Putamen (tissue), 1 donor: ENCODE results near the gene ABHD6.
"Not testable (repeated sequence)": the region's sequence is repeated elsewhere in the genome, so short reads cannot be mapped to it uniquely, and the experiment has no call there.

ENCODE experiments used
- DNase-seq: peaks from one replicate; pipeline ENCODE4 v3.0.0-alpha.2; 2016; ENCODE audit warnings: low spot score

ABHD6 gene

DNA sequence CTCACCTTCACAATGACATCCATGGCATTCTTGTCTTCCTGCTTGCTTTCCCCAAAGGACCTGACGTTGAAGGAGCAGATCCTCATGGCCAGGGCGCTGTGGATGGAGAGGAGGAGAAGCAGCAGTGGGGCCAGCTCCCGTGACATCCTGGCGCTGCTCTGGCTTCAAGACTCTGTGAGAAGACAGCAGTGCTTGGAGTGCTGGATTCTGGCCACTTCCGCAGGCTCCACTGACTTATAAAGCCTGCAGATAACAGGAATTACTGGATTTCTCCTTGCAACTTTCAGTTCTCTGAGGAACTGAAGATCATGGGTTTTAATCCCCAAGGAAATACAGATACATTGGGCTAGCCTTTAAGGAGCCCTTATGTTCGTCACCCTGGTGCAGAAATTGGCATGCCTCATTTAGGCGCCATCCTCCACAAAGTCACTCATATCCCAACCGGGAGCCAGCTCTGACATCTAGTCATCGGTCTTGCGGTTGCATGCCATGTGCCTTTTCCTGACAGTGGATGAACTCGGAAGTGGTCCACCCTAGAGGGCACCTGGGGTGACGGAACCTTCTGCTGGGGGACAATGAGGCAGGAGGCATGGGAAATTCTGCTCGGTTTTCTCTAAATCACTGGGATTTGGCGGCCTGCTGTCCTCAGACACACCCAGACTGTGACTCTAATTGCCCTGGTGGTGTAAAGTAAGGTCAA, 26.7 kb upstream of the ABHD6 start, which contains the start of gene DNASE1L3:
TSS of gene DNASE1L3 (minus strand) at position 212 of the 700 bp plus-strand sequence. CDS start at position 146, 66 bp downstream.
- no peak for DNase-seq

DNA sequence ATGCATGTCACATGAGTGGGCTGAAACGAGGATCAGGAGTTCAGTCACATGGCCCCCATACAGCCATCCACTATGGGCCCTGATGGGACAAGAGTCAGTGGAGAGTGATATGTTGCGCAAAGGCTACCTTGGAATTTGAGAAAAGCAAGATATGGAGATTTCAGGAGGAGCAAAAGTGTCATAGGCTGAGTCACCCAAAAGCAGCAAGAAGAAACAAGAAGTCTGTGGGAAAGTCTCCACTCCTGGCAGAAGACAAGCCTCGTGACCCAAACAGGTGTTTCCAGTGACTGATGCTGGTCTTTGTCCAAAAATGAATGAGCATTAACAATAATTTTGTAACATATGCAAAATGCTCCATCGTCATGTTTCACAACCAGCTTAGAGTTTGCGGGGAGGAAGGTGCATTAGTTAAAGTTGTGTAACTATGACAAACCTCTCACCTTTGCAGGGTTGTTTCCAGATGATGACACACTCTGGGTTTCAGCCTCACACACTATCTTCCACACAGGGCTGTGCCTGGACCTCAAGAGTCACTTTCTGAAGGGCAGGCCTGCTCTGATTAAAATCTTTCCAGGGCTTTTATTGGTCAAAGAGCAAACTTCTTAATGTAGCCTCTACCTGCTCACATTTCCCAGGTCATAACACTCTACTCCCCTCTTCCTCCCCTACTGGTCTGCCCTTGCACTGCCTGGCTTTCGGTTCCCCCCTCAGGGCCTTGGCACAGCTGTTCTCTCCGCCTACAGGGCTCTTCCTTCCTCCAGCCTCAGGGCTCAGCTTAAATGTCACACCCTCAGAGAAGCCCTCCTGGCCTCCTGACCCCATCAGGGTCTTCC, 22.9 kb upstream of the ABHD6 start:
- no peak for DNase-seq

DNA sequence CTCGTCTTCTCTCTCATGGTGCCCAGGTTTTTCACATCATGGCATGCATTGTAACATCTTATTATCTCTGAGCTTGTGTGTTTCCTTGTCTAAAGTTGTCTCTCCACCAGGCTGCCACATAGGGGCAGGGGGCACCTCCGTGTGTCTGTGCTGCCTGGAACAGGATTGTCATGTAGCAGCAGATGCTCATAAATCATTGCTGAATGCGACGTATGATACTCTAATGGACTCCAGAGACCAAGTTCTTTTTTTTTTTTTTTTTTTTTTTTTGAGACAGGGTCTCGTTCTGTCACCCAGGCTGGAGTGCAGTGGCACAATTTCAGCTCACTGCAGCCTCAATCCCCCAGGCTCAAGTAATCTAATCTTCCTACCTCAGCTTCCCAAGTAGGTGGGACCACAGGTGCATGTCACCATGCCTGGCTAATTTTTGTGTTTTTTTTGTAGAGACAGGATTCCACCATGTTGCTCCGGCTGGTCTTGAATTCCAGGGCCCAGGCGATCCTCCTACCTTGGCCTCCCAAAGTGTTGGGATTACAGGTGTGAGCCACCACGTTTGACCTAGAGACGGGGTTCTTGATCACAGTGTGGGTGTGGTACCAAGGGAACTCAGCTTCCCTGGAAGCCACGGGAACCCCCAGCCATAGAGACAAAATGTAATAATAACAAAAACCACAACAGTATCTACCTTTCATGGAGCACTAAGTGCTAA, 22.1 kb upstream of the ABHD6 start:
- no peak for DNase-seq

DNA sequence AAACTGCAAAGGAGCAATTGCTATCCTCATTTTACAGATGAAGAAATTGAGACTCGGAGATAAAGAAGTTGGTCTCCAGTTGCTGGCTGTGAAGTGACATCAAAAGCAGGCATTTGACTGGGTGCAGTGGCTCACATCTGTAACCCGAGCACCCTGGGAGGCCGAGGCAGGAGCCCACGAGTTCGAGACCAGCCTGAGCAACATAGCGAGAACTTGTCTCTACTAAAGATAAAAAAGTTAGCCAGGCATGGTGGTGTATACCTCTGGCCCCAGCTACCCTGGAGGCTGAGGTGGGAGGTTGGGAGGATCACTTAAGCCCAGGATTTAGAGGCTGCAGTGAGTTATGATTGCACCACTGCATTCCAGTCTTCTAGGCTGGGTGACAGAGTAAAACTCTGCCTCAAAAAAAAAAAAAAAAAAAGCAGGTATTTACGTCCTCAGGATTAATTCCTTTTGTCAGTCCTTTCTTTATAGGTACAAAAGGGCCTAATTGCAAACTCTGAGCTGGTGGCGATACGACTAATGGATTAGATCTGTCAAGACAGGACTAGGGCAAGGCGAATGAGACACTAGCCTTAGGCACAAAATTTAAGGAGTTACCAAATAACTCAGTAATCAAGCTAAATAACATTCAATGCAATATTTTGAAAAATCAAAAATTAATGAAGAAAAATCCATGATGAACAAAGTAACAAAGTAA, 20.9 kb upstream of the ABHD6 start:
- no peak for DNase-seq

DNA sequence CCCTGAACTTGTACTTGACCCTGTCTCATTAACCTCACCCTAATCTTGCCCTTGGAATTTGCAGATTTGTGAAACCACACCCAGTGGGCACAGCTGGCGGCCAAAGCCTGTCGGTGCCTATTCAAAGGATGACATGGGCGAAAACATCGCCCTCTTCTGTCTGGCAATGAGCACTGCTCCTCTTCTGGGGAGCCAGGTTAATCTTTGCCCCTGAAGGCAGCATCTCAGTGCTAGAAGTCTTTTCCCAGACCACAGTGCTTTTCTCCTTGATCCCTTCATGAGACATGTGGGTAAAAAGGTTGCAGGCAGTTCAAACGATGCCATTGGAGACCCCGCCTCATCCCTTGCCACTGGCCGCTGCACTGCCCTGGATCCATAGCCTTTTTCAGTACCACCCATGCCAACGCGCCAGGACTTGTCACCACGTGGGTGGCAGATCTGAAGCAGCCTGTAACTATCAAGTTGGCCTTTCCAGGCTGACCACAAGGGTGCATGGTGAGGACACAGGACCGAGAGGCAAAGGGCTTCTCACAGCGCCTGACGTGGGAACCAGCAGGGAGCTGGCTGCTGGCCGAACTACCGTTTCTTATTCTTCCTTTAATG, 20.3 kb upstream of the ABHD6 start:
- DNase-seq, result peak; percentile 73

DNA sequence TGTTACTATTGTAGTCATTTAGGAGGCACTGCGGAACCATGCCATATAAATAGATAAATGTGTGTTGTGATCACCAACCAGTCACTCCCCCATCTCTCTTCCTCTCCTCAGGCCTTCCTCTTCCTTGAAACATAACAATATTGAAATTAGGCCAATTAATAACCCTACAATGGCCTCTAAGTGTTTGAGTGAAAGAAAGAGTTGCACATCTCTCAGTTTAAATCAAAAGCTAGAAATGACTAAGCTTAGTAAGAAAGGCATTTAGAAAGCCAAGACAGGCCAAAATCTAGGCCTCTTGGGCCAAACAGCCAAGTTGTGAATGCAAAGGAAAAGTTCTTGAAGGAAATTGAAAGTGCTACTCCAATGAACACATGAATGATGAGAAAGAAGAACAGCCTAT, 18.7 kb upstream of the ABHD6 start:
- DNase-seq, result no peak

DNA sequence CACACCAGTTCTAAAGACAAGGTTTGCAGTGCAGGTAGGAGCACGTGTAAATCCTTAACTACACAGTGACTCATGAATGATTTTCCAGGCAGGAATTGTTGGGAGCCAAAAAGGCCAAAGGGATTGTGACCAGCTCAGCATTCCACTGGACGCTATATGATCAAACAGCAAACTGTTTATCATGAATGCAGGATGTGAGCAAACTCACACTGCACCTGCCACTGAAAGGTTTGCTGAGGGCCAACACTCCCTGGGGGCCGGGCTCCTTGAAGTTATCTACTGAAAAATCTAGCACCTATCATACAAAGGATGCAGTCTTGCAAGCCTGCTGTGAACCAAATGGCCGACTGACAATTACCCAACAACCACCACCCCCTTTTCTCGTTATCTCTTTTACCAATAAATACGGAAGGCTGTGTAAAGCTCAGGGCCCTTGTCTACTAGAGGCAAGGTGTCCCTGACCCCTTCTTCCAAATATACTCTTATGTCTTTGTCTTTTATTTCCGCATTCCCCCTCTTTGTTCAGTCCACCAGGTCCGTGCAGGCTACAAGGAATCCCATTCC, 15.3 kb upstream of the ABHD6 start:
- DNase-seq, result no peak

DNA sequence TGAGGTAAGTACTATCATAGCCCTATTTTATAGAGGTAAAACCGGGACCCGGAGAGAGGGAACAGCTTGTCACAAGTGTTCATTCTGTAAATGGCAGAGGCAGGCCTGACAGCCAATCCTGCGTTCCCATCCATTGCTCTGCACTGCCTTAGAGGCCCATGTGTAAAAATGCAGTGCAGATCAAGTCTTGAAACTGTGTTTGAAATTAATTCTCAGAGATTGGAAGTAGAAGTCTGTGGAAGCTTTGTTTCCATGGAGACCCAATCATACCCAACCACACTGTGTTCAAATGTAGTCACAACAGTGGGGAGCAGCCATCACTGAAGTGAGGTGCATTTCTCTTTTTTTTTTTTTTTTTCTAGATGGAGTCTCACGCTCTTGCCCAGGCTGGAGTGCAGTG, 13.7 kb upstream of the ABHD6 start:
- DNase-seq, result peak; percentile 54

DNA sequence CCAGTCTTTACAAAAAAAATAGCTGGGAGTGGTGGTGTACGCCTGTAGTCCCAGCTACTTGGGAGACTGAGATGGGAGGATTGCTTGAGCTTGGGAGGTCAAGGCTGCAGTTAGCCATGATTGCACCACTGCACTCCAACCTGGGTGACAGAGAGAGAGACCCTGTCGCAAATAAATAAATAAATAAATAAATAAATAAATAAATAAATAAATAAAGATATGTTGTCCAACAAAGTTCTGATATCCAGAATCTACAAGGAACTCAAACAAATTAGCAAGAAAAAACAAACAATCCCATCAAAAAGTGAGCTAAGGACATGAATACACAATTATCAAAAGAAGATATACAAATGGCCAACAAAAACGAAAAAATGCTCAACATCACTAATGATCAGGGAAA, 9.7 kb upstream of the ABHD6 start:
- not testable (repeated sequence) for DNase-seq

DNA sequence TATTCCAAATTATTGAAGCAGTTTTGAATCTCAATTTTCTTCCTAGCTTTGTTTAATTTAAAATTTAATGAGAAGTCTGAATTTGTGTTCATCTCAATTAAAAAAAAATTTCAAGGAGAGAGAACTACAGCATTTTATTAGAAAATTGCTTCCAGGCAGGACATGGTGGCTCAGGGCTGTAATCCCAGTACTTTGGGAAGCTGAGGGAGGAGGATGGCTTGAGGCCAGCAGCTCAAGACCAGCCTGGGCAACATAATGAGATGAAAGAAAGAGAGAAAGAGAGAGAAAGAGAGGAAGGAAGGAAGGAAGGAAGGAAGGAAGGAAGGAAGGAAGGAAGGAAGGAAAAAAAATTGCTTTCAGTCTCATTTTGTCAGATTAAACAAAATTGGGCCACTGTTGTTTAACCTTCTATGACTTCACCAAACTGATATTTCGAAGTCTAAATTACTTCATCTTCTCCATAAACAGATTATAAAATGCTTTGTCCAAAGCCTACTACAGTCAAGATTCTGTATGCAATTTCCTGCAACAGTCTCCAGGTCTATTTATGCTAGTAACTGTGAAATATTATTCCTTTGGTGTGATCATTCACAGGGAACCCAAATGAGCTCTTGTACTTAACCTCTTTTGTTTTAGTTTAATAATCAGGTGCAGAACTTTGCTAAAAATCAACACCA, 6.6 kb upstream of the ABHD6 start:
- no peak for DNase-seq

DNA sequence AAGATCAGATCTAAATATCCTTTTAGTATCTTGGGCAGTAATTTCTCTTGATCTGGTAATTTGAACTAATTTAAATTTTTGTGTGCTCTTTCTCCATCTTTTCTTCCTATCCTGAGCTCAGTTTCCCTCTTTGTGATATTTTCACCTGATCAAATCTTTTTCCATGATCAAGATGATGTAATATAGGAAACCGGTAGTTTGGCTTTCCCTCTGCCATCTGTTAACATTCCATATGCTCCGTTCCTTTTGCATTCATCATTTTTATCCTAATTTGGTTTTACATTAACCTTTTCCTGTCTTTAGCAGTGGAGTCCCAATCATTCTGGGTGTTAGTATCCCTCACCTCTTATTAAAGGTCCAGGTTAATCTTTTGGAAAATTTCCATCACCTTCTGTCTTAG, 5.9 kb upstream of the ABHD6 start:
- DNase-seq, result no peak

DNA sequence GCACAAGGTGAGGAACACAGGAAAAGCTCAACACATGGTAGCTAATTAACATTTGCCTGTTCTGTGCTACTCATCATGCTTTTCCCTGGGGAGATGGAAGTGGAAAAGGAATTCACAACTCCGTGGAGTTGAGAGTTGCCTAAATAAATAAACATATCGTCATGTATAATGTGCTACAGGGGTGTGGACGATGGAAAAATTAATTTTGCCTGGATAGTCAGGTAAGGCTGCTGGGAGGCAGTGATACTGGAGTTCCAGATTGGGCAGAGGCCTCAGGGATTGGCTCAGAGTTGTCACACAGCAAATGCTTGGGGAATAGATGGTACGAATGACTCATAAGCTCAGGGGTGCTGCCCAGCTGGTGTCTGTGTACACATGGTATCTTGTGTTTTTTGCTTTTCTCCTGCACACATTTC, 3.1 kb upstream of the ABHD6 start:
- DNase-seq, result no peak

DNA sequence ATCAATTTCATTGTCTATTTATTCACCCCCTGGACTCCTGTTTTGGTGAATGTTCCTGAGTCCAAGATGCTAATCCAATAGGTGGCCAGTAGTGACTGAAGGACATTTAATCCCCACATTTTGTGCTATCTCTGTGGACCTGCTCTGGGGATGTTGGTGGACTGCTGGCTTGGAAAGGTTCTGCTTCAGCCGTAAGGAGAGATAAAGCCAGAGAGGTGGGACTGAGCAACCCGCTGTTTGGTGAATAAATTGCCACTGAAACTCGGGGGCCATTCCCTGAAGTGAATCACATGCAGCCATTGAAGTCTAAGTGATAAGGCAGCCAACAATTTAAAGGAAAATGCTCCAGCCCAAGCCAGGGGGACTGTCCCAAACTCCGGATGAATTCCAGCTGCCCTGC, 1.6 kb upstream of the ABHD6 start:
- no peak for DNase-seq

DNA sequence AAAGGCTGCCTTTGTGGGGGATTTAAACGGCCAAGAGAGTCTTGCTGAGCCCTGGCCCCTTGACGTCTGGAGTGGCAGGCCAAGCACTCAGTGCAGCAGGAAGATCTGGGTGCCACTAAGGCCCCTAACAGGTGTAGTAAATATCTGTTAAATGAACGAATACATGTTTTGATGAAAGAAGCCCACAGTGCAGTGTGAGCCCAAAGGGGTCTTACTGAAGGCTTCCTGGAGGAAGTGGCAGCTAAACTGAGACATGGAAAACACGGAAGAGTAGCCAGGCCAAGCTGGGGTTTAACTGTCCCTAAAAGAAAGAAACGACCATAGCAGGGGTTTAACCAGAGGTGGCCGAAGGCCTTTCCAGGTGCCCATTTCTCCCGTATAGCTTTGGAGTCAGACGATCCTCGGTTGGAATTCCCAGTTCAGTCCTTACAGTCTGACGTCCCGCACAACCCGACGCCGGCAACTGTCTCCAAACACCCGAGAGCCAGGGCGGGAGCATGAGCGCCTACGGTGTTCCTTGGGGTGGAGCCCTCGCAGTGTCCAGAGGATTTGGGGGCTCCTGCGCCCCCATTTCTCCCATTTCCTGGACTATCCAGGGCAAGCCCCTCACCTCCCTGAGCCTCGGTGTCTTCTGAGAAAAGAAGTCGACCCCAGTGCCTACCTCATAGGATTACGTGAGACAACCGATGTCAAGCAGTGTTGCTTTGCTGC, 910 bp upstream of the ABHD6 start:
- no peak for DNase-seq

DNA sequence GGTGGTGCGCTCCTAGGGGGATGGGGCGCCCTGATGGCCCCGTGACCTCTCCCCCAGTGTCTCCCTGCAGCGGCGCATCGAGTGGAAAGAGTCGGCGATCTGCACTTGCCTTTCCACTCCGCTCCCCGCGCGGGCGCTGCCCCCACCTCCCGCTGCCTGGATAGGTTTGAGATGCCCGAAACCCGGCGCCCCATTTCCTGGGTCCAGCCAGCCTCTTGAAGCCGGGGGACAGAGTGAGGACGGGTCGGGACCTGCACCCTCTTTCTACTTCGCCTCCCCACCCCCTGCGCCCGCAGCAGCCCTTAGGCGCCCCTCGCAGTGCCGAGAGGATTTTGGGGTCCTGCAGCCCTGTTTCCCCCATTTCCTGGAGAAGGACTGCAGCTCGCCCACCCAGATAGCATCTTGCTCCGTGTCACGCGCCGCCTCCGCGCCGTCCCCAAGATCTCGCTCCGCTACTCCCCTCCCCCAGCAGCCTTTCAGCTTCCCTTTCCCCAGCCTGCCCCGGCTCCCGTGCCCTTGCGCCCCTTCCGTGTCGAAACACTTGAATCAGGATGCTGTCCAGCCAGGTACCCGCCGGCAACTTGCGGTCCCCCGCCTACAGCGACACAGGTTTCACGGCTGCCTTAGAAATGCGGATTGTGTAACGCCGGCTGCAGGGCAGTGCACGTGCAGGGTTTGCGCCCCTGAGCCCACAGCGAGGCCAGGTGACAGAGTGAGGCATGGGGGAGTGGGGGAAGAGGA, 519 bp downstream of the ABHD6 start:
- DNase-seq, result peak; percentile 70

DNA sequence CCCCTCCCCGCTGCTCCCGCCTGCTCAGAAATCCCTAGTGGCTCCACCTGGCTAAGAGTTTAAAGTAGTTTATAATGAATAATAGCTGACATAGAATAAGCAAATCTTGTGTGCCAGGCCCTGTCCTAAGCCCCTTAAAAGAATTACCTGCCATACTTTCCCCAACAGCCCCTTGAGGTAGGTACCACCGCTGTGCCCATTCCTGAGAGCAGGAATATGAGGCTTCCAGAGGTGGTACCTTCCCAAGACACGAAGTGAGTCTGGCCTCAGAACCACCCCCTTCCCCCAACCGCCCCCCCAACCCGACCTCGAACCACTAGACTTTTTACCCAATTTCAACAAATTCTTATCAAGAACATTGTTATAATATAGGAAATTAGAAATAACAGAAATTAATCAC, 1.2 kb downstream of the ABHD6 start:
- DNase-seq, result no peak

DNA sequence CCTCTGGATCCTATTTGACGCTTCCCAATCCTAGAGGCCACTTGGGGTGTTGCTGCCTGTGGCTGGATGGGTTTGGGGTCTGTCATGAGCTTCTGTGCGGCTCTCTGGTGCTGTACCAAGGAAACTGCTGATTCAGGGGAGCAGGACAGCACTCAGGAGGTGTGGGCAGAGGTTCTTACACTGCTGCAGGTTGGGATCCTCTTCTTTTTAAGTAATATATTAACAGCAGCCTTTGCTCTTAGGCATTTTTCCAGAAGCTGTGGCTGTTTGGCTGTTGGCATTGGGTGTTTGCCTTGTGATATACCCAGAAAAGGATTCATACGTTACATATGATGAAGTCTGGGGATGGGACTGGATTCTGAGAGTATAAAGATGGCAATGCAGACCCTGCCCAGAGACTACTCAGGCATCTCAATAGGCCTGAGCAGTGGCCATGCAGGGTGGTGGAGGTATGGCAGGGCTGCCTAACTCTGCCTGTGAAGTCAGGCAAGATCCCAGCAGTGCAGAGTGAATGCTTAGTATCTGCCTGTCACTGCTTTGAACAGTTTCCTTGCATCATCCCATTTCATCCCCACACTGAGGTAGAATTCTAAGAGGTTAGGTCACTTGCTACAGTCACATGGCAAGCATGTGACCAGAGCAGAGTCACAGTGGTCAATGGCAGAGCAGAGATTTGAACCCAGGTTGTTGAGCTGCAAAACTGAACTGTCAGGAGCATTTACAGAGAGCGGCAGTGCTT, 3.9 kb downstream of the ABHD6 start:
- no peak for DNase-seq

DNA sequence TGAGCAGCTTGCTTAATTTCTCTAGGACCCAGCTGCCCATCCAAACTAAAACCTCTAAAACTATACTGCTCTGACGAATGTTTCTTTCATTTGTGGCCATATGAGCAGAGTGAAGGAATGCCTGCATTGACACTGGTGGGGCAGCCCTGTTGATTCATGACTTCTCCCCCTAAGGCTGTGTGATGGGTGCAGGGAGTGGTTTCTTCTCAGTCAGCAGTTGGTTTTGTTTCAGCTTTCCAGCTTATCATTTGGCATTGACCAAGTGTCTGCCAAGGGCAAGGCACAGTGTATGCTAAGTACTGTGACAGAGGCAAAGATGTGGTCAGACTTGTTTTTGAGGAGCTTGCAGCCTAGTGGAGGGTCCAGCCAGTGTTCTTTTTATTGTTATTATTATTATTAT, 4.7 kb downstream of the ABHD6 start:
- no peak for DNase-seq

DNA sequence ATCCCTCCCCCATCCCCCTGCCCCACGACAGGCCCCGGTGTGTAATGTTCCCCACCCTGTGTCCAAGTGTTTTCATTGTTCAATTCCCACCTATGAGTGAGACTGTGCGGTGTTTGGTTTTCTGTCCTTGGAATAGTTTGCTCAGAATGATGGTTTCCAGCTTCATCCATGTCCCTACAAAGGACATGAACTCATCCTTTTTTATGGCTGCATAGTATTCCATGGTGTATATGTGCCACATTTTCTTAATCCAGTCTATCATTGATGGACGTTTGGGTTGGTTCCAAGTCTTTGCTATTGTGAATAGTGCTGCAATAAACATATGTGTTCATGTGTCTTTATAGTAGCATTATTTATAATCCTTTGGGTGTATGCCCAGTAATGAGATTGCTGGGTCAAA, 5.3 kb downstream of the ABHD6 start:
- DNase-seq, result not testable (repeated sequence)
